MCF 10A (cell line): Measurements from ENCODE around the gene RNF208. TPM values are rescaled to one million over a fixed set of nuclear protein-coding genes. Genes with fewer than 3 reads are reported as not detected.

Experiments
- BruUV-seq: library from RNA; stranded (reverse); fragments of 400-500 nt; replicated peaks from 2 replicates; lab custom pipeline; 2021; lab: Mats Ljungman, UMichigan
- CTCF ChIA-PET: fragments of 300-600 bp; sonication (Branson Sonifier 250); formaldehyde crosslinking; extraction: SDS; loops from one replicate; lab custom pipeline; 2021; ENCODE audit warnings: antibody characterized with exemption, inconsistent platforms; lab: Yijun Ruan, JAX
- POLR2A ChIA-PET: fragments of 300-600, 350-650 bp; sonication (Branson Sonifier 250); formaldehyde crosslinking; extraction: SDS; loops from one replicate; lab custom pipeline; 2020; ENCODE audit warnings: antibody characterized with exemption, inconsistent platforms; lab: Yijun Ruan, JAX
- DNase-seq: peaks from one replicate; pipeline ENCODE4 v3.0.0-alpha.2; 2018; ENCODE audit not compliant: unreplicated experiment
- H3K27ac Mint-ChIP-seq: one replicate; pipeline ENCODE4 v1.8.0; 2022; ENCODE audit warnings: mild to moderate bottlenecking, low read depth, mixed read lengths; ENCODE audit not compliant: unreplicated experiment
- H3K27me3 Mint-ChIP-seq: one replicate; pipeline ENCODE4 v1.8.0; 2022; ENCODE audit warnings: mixed read lengths; ENCODE audit not compliant: insufficient read depth, unreplicated experiment
- H3K36me3 Mint-ChIP-seq: one replicate; pipeline ENCODE4 v1.8.0; 2022; ENCODE audit warnings: mild to moderate bottlenecking, moderate library complexity, mixed read lengths; ENCODE audit not compliant: insufficient read depth, unreplicated experiment
- H3K4me1 Mint-ChIP-seq: one replicate; pipeline ENCODE4 v1.8.0; 2022; ENCODE audit warnings: mixed read lengths; ENCODE audit not compliant: insufficient read depth, unreplicated experiment
- H3K4me3 Mint-ChIP-seq: one replicate; pipeline ENCODE4 v1.8.0; 2022; ENCODE audit warnings: mild to moderate bottlenecking, moderate library complexity, mixed read lengths; ENCODE audit not compliant: unreplicated experiment
- H3K9me3 Mint-ChIP-seq: one replicate; pipeline ENCODE4 v1.8.0; 2022; ENCODE audit warnings: mixed read lengths; ENCODE audit not compliant: unreplicated experiment
- intact Hi-C: fragments of 100-400 bp; cut with micrococcal nuclease; formaldehyde crosslinking; loops from 2 replicates; pipeline ENCODE4 v1.14.1; 2022
- total RNA-seq: library from RNA; stranded (reverse); gene quantifications from 2 replicates; pipeline ENCODE4 v1.2.3, GENCODE V29; 2022
- TF ChIP-seq, protein P1 (sequence below): fragments of 200-600 bp; IDR thresholded peaks from one replicate; pipeline ENCODE4 v1.8.0; 2022; ENCODE audit warnings: antibody characterized with exemption, mild to moderate bottlenecking; ENCODE audit not compliant: unreplicated experiment

The RNF208 gene
- total RNA-seq, 1 experiment from 2014 or later: 2.5 TPM

DNA sequence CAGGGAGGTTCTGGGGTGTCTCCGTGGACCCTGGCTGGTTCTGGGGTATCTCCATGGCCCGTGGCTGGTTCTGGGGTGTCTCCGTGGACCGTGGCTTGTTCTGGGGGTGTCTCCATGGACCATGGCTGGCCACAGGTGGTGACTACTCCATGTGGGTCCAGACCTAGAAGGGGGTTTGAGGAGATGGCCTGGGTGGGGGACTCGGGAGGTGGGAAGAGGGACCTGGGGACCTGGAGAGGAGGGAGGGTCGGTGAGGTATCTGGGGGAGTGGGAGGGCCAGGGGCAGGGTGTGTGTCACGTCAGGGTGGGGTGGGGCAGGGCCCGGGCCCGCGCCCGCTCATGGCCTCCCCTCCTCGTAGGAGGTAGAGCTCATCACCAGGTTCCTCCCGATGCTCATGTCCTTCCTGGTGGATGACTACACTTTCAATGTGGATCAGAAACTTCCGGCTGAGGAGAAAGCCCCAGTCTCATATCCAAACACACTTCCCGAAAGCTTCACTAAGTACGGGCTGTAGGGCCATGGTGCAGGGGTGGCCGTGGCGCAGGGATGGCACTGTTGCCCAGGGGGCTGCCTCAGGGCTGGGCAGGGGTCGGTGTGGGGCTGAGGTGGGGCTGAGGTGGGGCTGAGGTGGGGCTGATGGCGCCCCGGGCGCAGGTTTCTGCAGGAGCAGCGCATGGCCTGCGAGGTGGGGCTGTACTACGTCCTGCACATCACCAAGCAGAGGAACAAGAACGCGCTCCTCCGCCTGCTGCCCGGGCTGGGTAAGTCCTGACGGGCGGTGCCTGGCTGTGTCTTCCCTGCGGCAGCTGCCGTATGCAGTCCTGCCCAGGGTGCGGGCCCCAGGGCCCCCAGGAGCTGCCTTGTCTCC is 44.8 kb upstream of the RNF208 start:
- H3K4me1 Mint-ChIP-seq: peaks cover 8% of the 10 kb centered on the region
- intact Hi-C loops: no loop called here
- H3K27me3 Mint-ChIP-seq: no peaks in the 10 kb centered on the region
- CTCF ChIA-PET: interaction anchor here (0.5 to 1.2 kb wide), 7 partner anchors 9 to 238 kb away, joined by 3 to 4 read pairs (median 3); partner anchors contain the start of gene TOR4A
- POLR2A ChIA-PET: interaction anchor here (0.6 to 1.0 kb wide), 3 partner anchors 10 to 431 kb away, joined by 3 read pairs; no protein-coding TSS in a partner anchor
- no peak for DNase-seq
- H3K4me3 Mint-ChIP-seq: no peak overlapping the region
- H3K9me3 Mint-ChIP-seq: no peaks in the 10 kb centered on the region
- TF ChIP-seq, protein P1, sequence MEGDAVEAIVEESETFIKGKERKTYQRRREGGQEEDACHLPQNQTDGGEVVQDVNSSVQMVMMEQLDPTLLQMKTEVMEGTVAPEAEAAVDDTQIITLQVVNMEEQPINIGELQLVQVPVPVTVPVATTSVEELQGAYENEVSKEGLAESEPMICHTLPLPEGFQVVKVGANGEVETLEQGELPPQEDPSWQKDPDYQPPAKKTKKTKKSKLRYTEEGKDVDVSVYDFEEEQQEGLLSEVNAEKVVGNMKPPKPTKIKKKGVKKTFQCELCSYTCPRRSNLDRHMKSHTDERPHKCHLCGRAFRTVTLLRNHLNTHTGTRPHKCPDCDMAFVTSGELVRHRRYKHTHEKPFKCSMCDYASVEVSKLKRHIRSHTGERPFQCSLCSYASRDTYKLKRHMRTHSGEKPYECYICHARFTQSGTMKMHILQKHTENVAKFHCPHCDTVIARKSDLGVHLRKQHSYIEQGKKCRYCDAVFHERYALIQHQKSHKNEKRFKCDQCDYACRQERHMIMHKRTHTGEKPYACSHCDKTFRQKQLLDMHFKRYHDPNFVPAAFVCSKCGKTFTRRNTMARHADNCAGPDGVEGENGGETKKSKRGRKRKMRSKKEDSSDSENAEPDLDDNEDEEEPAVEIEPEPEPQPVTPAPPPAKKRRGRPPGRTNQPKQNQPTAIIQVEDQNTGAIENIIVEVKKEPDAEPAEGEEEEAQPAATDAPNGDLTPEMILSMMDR: no peak
- H3K27ac Mint-ChIP-seq: no peak overlapping the region
- peaks cover 46% of the 10 kb centered on the region for H3K36me3 Mint-ChIP-seq
- no TSS peak for BruUV-seq

DNA sequence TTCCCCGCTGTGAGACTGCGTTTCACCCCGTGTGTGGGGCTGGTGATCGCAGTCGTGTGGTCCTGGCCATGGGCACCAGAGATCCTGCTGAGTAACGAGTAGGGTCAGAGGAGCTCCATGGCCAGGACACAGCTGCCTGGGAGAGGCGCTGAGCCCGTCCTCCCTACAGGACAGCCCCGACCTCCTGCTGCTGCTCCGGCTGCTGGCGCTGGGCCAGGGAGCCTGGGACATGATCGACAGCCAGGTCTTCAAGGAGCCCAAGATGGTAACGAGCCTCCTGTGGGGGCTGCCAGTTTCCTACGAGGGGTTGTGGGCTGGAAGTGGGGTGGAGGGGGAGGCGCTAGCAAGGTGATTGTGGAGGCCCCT is 44.1 kb upstream of the RNF208 start:
- Mint-ChIP-seq H3K4me1 (peaks cover 12% of the 10 kb centered on the region), H3K9me3 (no peaks in the 10 kb centered on the region), H3K27ac (no peak overlapping the region), H3K4me3 (no peak overlapping the region), H3K36me3 (peaks cover 48% of the 10 kb centered on the region), H3K27me3 (no peaks in the 10 kb centered on the region)
- no TSS peak for BruUV-seq
- intact Hi-C loops: no loop called here
- ChIA-PET CTCF (interaction anchor here (0.6 to 0.9 kb wide), 3 partner anchors 11 to 136 kb away, joined by 3 to 4 read pairs (median 3); no protein-coding TSS in a partner anchor), POLR2A (interaction anchor here (0.8 to 1.0 kb wide), 2 partner anchors 10 to 21 kb away, joined by 3 read pairs; no protein-coding TSS in a partner anchor)
- TF ChIP-seq, protein P1: no peak
- DNase-seq: no peak

DNA sequence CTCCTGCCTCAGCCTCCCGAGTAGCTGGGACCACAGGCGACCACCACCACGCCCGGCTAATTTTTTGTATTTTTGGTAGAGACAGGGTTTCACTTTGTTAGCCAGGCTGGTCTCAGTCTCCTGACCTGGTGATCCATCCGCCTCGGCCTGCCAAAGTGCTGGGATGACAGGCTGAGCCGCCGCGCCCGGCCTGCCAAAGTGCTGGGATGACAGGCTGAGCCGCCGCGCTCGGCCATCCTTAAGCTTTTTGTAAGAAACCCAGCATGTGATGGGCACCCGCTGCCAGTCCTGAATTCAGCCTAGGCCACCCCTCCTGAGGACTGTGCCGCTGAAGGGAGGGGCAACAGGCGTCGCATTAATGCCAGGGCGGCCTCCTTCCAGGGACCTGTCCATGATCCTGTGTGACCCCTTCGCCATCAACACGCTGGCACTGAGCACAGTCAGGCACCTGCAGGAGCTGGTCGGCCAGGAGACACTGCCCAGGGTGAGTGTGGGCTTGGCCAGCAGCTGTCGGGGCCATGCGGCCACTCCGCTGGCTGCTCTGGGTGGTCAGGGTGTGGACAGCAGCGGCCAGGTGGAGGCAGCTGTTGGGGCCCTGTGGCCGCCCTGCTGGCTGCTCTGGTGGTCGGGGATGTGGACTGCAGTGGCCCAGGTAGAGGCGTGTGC is 43.6 kb upstream of the RNF208 start:
- ChIA-PET POLR2A (interaction anchor here (0.7 to 1.9 kb wide), 4 partner anchors 9 to 46 kb away, joined by 3 to 5 read pairs (median 4); no protein-coding TSS in a partner anchor), CTCF (interaction anchor here (0.6 to 0.9 kb wide), 3 partner anchors 11 to 136 kb away, joined by 3 to 4 read pairs (median 3); no protein-coding TSS in a partner anchor)
- H3K9me3 Mint-ChIP-seq: no peaks in the 10 kb centered on the region
- intact Hi-C loops: no loop called here
- peaks cover 49% of the 10 kb centered on the region for H3K36me3 Mint-ChIP-seq
- no peak overlapping the region for H3K4me3 Mint-ChIP-seq
- peaks cover 12% of the 10 kb centered on the region for H3K4me1 Mint-ChIP-seq
- TF ChIP-seq, protein P1: no peak
- no peaks in the 10 kb centered on the region for H3K27me3 Mint-ChIP-seq
- BruUV-seq: no TSS peak
- no peak for DNase-seq
- no peak overlapping the region for H3K27ac Mint-ChIP-seq
